Spleen (tissue), 11 donors: ENCODE data around the gene PTPRU. TPM values are rescaled to one million over a fixed set of nuclear protein-coding genes. Genes with fewer than 3 reads are reported as not detected.

Experiments
- DNase-seq: peaks from one replicate; pipeline ENCODE4 v3.0.0-alpha.2; 2020
- H3K27ac ChIP-seq, 8 donors: fragments of 200-600 bp; sonication (generic) in 7 of 8; 1 replicate in 4 of 8; 2 replicates in 4 of 8; pipeline versions ENCODE4 v1.5.0 to v1.8.0; 2016 to 2021; ENCODE audit warnings: inconsistent platforms in 4 of 8, mild to moderate bottlenecking in 4 of 8, moderate library complexity in 1 of 8
- H3K27me3 ChIP-seq, 7 donors: fragments of 200-600 bp; sonication (generic) in 6 of 7; replicated peaks in 1 of 7; 1 replicate in 4 of 7; 2 replicates in 3 of 7; pipeline versions ENCODE4 v1.5.0 to v1.8.0; 2016 to 2021; ENCODE audit warnings: inconsistent platforms in 3 of 7, mild to moderate bottlenecking in 1 of 7
- H3K36me3 ChIP-seq, 6 donors: fragments of 200-600 bp; sonication (generic) in 5 of 6; 1 replicate in 4 of 6; 2 replicates in 2 of 6; pipeline versions ENCODE4 v1.5.0 to v1.8.0; 2016 to 2021; ENCODE audit warnings: inconsistent platforms in 2 of 6
- H3K4me1 ChIP-seq, 6 donors: fragments of 200-600 bp; sonication (generic) in 5 of 6; 1 replicate in 3 of 6; 2 replicates in 3 of 6; pipeline versions ENCODE4 v1.5.0 to v1.8.0; 2016 to 2021; ENCODE audit warnings: inconsistent platforms in 3 of 6
- H3K4me3 ChIP-seq, 8 donors: fragments of 200-600 bp; sonication (generic) in 7 of 8; 1 replicate in 4 of 8; 2 replicates in 4 of 8; pipeline versions ENCODE4 v1.5.0 to v1.8.0; 2016 to 2021; ENCODE audit warnings: inconsistent platforms in 4 of 8, mild to moderate bottlenecking in 4 of 8, moderate library complexity in 2 of 8
- H3K9me3 ChIP-seq, 8 donors: fragments of 200-600 bp; sonication (generic) in 7 of 8; 1 replicate in 4 of 8; 2 replicates in 4 of 8; pipeline versions ENCODE4 v1.5.0 to v1.8.0; 2016 to 2021; ENCODE audit warnings: inconsistent platforms in 4 of 8
- POLR2A ChIP-seq, 3 donors: fragments of 450-650 bp; IDR thresholded peaks; one replicate each; pipeline ENCODE4 v1.5.1; 2017; ENCODE audit warnings: antibody characterized with exemption in 3 of 3, mild to moderate bottlenecking in 1 of 3
- POLR2AphosphoS5 ChIP-seq, 3 donors: sonication (generic); formaldehyde crosslinking; IDR thresholded peaks; one replicate each; pipeline ENCODE4 v1.5.1; 2017; ENCODE audit warnings: antibody characterized with exemption in 3 of 3
- WGBS, 5 donors: extraction: QIAGEN DNeasy Blood & Tissue Kit in 3 of 5; methylation state at CpG; one replicate each; pipeline versions ENCODE4 v1.1.5 to v1.1.7; 2013 to 2018; 5-methylcytosine and 5-hydroxymethylcytosine counted together
- intact Hi-C: fragments of 100-400 bp; cut with DNase I; formaldehyde crosslinking; loops from one replicate; pipeline ENCODE4 v1.15.0; 2023; ENCODE audit warnings: low total_unique reads
- polyA plus RNA-seq, 3 donors: library from polyadenylated mRNA; stranded (reverse); fragments of 200-250 nt; gene quantifications; one replicate each; pipeline ENCODE4 v1.2.1, GENCODE V29; 2013
- total RNA-seq, 7 donors: library from RNA; depleted of rRNA in 3 of 7; stranded (reverse); fragments of >200 nt in 3 of 7; fragmentation: NEBNext Ultra II Directional in 4 of 7; extraction: Animal tissue kit (Norgen Biotek cat#: 25700) in 4 of 7; gene quantifications; one replicate each; pipeline versions ENCODE4 v1.1.0 to v1.2.1, GENCODE V29; 2016 to 2021
- TF ChIP-seq, protein P1 (sequence below), 11 experiments: fragments of 200-600 bp in 7 of 11; fragments of 450-650 bp in 4 of 11; sonication (generic) in 4 of 11; IDR thresholded peaks in 8 of 11; conservative IDR thresholded peaks in 3 of 11; 1 replicate in 7 of 11; 2 replicates in 4 of 11; pipeline versions ENCODE4 v1.4.0 to v1.8.0; 2016 to 2021; ENCODE audit warnings: antibody characterized with exemption in 11 of 11, inconsistent platforms in 4 of 11, mild to moderate bottlenecking in 1 of 11
- donor health status: healthy with polysubstance abuse.
- donor health status: DM: no; HTN: no; CAD: no; lungs with moderate emphysema.
- donor health status: DM: no; HTN: no; CAD: no.
- donor health status: Bipolar disorder and iron deficiency.
- donor health status: healthy.
- donor health status: DM: no; HTN: no; CAD: no.
- donor health status: DM: yes; HTN: yes; CAD: no.

PTPRU gene
- total and polyA plus RNA-seq, 10 donors, result 1.00 to 10.8 (median 5.2) TPM

DNA sequence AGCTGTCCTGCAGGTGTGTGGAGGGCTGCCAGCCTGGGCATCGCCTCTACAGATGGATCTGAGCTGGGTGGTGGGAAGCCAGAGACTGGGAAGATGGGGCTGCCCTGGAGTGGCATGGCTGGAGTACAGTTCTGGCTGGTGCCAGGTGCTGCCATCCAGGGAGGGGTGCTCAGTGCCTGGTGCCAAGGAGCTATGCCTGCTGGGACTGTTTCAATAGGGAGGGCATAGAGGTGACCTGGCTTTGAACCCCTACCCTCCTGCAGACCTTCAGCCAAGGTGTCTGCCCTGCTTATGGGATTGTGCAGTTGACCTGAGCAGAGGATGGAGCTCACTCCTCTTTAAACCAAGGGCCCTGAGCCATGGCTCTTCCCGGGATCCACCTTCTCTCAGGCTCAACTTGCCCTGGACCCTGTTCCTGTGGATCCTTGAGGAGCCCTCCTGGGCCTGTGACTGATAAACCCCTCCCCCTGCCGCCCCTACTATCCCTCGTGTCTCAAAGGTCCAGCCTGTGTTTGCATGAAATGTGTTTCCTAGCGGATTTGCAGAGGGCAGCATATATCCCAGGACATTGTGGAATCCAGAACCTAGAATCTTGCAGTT is 48.7 kb downstream of the PTPRU start:
- WGBS, 5 donors, result 80 to 91% (median 85%) methylated on average over 5 of the region's 5 CpGs
- Histone ChIP-seq H3K4me1 (peaks cover 0 to 12% (median 0%) of the 10 kb centered on the region in 6 donors), H3K27ac (no peak overlapping the region), H3K36me3 (no peaks in the 10 kb centered on the region), H3K4me3 (no peak overlapping the region), H3K27me3 (peaks cover 0 to 15% (median 0%) of the 10 kb centered on the region in 7 donors), H3K9me3 (no peaks in the 10 kb centered on the region)
- intact Hi-C loops, result no loop called here
- no peak for DNase-seq
- no peak for TF ChIP-seq POLR2A (IDR thresholded peaks at IDR 0.05)
- TF ChIP-seq POLR2AphosphoS5 (IDR thresholded peaks at IDR 0.05), result no peak
- TF ChIP-seq, protein P1, sequence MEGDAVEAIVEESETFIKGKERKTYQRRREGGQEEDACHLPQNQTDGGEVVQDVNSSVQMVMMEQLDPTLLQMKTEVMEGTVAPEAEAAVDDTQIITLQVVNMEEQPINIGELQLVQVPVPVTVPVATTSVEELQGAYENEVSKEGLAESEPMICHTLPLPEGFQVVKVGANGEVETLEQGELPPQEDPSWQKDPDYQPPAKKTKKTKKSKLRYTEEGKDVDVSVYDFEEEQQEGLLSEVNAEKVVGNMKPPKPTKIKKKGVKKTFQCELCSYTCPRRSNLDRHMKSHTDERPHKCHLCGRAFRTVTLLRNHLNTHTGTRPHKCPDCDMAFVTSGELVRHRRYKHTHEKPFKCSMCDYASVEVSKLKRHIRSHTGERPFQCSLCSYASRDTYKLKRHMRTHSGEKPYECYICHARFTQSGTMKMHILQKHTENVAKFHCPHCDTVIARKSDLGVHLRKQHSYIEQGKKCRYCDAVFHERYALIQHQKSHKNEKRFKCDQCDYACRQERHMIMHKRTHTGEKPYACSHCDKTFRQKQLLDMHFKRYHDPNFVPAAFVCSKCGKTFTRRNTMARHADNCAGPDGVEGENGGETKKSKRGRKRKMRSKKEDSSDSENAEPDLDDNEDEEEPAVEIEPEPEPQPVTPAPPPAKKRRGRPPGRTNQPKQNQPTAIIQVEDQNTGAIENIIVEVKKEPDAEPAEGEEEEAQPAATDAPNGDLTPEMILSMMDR (IDR thresholded peaks at IDR 0.05 in 8 of 11, conservative IDR thresholded peaks at IDR 0.05 in 3 of 11), result no peak

DNA sequence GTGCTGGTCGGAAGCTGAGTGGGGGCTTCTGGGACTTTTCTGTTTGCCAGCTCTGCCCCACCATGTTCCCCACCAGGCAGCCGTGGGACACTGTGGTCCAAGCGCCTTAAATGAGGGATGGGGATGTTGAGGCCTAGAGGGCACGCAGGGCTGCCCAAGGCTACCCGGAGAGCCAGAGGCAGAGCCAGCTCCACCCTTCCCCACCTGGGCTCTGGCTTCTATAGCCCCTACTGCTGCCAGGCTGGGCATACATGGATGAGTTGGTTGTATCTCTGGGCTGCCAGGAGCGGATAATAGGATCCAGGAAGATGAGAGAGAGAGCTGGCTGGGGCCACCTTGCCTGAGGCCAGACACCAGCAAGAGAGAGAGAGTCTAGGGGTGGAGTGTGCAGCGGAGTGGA is 49.4 kb downstream of the PTPRU start:
- Histone ChIP-seq H3K27ac (no peak overlapping the region), H3K36me3 (no peaks in the 10 kb centered on the region), H3K4me1 (peaks cover 0 to 12% (median 0%) of the 10 kb centered on the region in 6 donors), H3K27me3 (peaks cover 0 to 15% (median 0%) of the 10 kb centered on the region in 7 donors), H3K4me3 (no peak overlapping the region), H3K9me3 (no peaks in the 10 kb centered on the region)
- 87 to 96% (median 94%) methylated on average over 5 to 7 of the region's 7 CpGs for WGBS, 5 donors
- intact Hi-C loops, result no loop called here
- TF ChIP-seq POLR2A (IDR thresholded peaks at IDR 0.05) (no peak), POLR2AphosphoS5 (IDR thresholded peaks at IDR 0.05) (no peak)
- TF ChIP-seq, protein P1 (IDR thresholded peaks at IDR 0.05 in 8 of 11, conservative IDR thresholded peaks at IDR 0.05 in 3 of 11), result no peak
- DNase-seq, result no peak

DNA sequence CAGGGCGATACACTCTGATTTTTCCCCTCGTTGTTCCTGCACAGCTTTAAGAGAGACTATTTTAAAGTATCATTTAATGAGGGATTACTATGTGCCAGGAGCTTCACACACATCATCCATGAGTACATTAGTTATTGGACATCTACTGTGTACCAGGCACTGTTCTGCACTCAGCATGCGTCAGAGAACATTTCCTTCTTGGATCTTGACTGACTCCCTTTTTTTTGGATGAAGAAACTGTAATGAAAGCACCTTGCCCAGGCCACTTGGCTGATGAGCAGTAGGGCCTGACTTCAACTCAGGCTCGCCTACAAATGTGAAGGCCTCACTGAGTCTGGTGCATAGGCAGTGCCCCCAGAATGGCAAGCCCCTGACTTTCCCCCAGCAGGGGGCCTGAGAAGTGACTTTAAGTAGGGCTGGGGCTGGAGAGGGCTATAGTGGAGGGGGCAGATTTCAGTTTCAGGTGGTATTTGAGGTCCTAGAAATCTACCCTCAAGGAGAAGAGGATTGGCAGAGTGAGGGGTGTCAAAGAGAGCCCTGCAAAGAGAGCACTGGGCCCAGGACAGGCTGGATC is 50.0 kb downstream of the PTPRU start:
- peaks cover 0 to 15% (median 0%) of the 10 kb centered on the region in 7 donors for H3K27me3 ChIP-seq
- WGBS, 5 donors, result 88 to 96% (median 93%) methylated on average over 4 of the region's 4 CpGs
- H3K4me1 ChIP-seq, result peaks cover 0 to 12% (median 0%) of the 10 kb centered on the region in 6 donors
- H3K4me3 ChIP-seq, result no peak overlapping the region
- no peaks in the 10 kb centered on the region for H3K36me3 ChIP-seq
- intact Hi-C loops, result no loop called here
- DNase-seq, result no peak
- no peak overlapping the region for H3K27ac ChIP-seq
- TF ChIP-seq, protein P1 (IDR thresholded peaks at IDR 0.05 in 8 of 11, conservative IDR thresholded peaks at IDR 0.05 in 3 of 11), result no peak
- TF ChIP-seq POLR2AphosphoS5 (IDR thresholded peaks at IDR 0.05), result no peak
- no peaks in the 10 kb centered on the region for H3K9me3 ChIP-seq

DNA sequence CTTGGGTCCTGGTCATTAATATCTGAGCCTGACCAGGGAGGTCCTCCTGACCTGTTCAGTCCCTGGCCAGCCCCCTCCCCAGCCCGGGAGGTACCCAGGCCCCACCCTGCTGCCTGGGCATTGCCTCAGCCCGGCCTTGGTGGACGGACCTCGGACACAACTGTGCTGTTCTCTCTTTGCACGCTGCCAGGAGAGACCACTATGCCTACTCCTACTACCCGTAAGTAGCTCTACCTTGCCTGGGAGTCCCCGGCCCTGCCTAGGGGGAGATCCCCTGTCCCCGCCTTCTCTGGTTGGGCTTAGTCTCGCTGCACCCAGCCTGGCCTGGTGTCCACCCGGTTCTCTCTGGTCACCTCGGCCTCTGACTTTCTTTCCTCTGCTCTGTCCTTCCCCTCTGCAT is 53.2 kb downstream of the PTPRU start:
- Histone ChIP-seq H3K27me3 (no peaks in the 10 kb centered on the region), H3K4me3 (no peak overlapping the region), H3K27ac (no peak overlapping the region), H3K36me3 (no peaks in the 10 kb centered on the region), H3K4me1 (peaks cover 0 to 5% (median 0%) of the 10 kb centered on the region in 6 donors), H3K9me3 (no peaks in the 10 kb centered on the region)
- intact Hi-C loops, result no loop called here
- TF ChIP-seq, protein P1 (IDR thresholded peaks at IDR 0.05 in 8 of 11, conservative IDR thresholded peaks at IDR 0.05 in 3 of 11), result no peak
- no peak for TF ChIP-seq POLR2A (IDR thresholded peaks at IDR 0.05)
- TF ChIP-seq POLR2AphosphoS5 (IDR thresholded peaks at IDR 0.05), result no peak
- no peak for DNase-seq
- 80 to 92% (median 89%) methylated on average over 11 of the region's 11 CpGs for WGBS, 5 donors
